HepG2 (cell line): ENCODE measurements around the gene LHX5. TPM values are rescaled to one million over a fixed set of nuclear protein-coding genes. Genes with fewer than 3 reads are reported as not detected.

Experiments used
- ATAC-seq: fragments of 200-7000 bp; cut with Tn5 transposase; 3 replicates; pipeline ENCODE4 v1.9.1; 2020; ENCODE audit warnings: mild to moderate bottlenecking, moderate library complexity
- BruUV-seq: library from RNA; stranded (reverse); fragments of 400-500 nt; replicated peaks from 2 replicates; lab custom pipeline; 2021; lab: Mats Ljungman, UMichigan
- CTCF ChIA-PET: fragments of 300-600 bp; formaldehyde crosslinking; extraction: SDS; loops from one replicate; lab custom pipeline; 2021; ENCODE audit warnings: low total read pairs, inconsistent platforms, low intra/inter-chr PET ratio; lab: Yijun Ruan, JAX
- POLR2A ChIA-PET: fragments of 350-600 bp; sonication (Branson Sonifier 250); formaldehyde crosslinking; loops from one replicate; lab custom pipeline; 2020; ENCODE audit warnings: antibody characterized with exemption, inconsistent platforms; lab: Yijun Ruan, JAX
- DNase-seq: peaks from one replicate; pipeline ENCODE4 v3.0.0-alpha.2; 2015; ENCODE audit warnings: low spot score
- FAIRE-seq: peaks from 3 replicates; lab custom pipeline; 2011; peaks lifted over from hg19 to GRCh38; lab: Jason Lieb, UNC
- H2AFZ ChIP-seq: one replicate; pipeline ENCODE4 v1.6.1; 2011; ENCODE audit warnings: low read length, inconsistent platforms
- H3K27ac ChIP-seq: fragments of 300-600 bp; 3 replicates; pipeline ENCODE4 v1.8.0; 2011; ENCODE audit warnings: mixed run types, mild to moderate bottlenecking, mixed read lengths, low read length, inconsistent platforms; ENCODE audit not compliant: insufficient read depth; ENCODE audit errors: extremely low read length
- H3K27me3 ChIP-seq, 2 experiments: fragments of 200-600 bp in 1 of 2; 2 replicates in 1 of 2; 3 replicates in 1 of 2; pipeline versions ENCODE4 v1.6.0 to v1.8.0; 2011; ENCODE audit warnings: low read length in 2 of 2, mild to moderate bottlenecking in 2 of 2, moderate library complexity in 2 of 2, inconsistent platforms in 1 of 2; ENCODE audit not compliant: insufficient read depth in 2 of 2, control insufficient read depth in 1 of 2
- H3K36me3 ChIP-seq, 2 experiments: fragments of 200-600 bp in 1 of 2; replicated peaks in 1 of 2; 2 replicates in 1 of 2; 3 replicates in 1 of 2; pipeline versions ENCODE4 v1.5.1 to v1.8.0; 2011; ENCODE audit warnings: low read length in 2 of 2, inconsistent platforms in 1 of 2; ENCODE audit not compliant: insufficient read depth in 2 of 2, control insufficient read depth in 1 of 2
- H3K4me1 ChIP-seq: 2 replicates; pipeline ENCODE4 v1.5.1; 2012; ENCODE audit warnings: low read length, inconsistent platforms; ENCODE audit not compliant: insufficient read depth
- H3K4me2 ChIP-seq: 2 replicates; pipeline ENCODE4 v1.6.0; 2011; ENCODE audit warnings: low read depth, low read length, inconsistent platforms
- H3K4me3 ChIP-seq, 3 experiments: fragments of 200-600 bp in 1 of 3; sonication (generic), shearing (Covaris generic) in 1 of 3; replicated peaks in 1 of 3; 2 replicates each; pipeline ENCODE4 v1.5.1; 2011 to 2016; ENCODE audit warnings: low read length in 3 of 3, inconsistent platforms in 2 of 3, low read depth in 2 of 3, mild to moderate bottlenecking in 2 of 3, control low read depth in 1 of 3, mixed read lengths in 1 of 3; ENCODE audit not compliant: insufficient read depth in 1 of 3
- H3K79me2 ChIP-seq: one replicate; pipeline ENCODE4 v1.6.1; 2011; ENCODE audit warnings: low read length, inconsistent platforms; ENCODE audit not compliant: insufficient read depth
- H3K9ac ChIP-seq: 2 replicates; pipeline ENCODE4 v1.6.0; 2011; ENCODE audit warnings: mild to moderate bottlenecking, low read depth, low read length, inconsistent platforms; ENCODE audit not compliant: insufficient read depth
- H3K9me3 ChIP-seq: 2 replicates; pipeline ENCODE4 v1.5.1; 2012; ENCODE audit warnings: mild to moderate bottlenecking, low read length
- H4K20me1 ChIP-seq: 2 replicates; pipeline ENCODE4 v1.6.0; 2011; ENCODE audit warnings: inconsistent platforms, mild to moderate bottlenecking, low read length, moderate library complexity; ENCODE audit not compliant: insufficient read depth
- EED ChIP-seq: sonication (generic); formaldehyde crosslinking; IDR thresholded peaks from 2 replicates; pipeline ENCODE4 v1.5.0; 2020; ENCODE audit warnings: mild to moderate bottlenecking, missing genetic modification reagents
- WGBS: methylation state at CpG from one replicate; pipeline ENCODE4 v1.1.6; 2017; ENCODE audit warnings: low lambda C conversion rate; 5-methylcytosine and 5-hydroxymethylcytosine counted together
- in situ Hi-C: cut with HindIII; loops from 2 replicates; pipeline ENCODE4 v1.10.0; 2017; ENCODE audit warnings: low pct_unique_long_range_greater_than_20kb; ENCODE audit not compliant: extremely low pct_ligation_motif_present
- intact Hi-C: fragments of 100-400 bp; cut with micrococcal nuclease; formaldehyde crosslinking; loops from one replicate; pipeline ENCODE4 v1.10.0; 2022; ENCODE audit not compliant: unreplicated experiment
- polyA plus RNA-seq, 8 experiments: library from polyadenylated mRNA; depleted of rRNA in 3 of 8; stranded (reverse) in 7 of 8; unstranded in 1 of 8; fragments of >200 nt; fragmentation: Illumina TruSeq in 4 of 8; extraction: Trizol in 4 of 8; gene quantifications; 2 replicates each; pipeline versions ENCODE4 v1.2.1 to v1.2.3, GENCODE V29; 2011 to 2016; ENCODE audit warnings: low read depth in 4 of 8, missing spikeins in 1 of 8, mixed read lengths in 1 of 8; ENCODE audit not compliant: insufficient read depth in 1 of 8
- total RNA-seq, 5 experiments: library from RNA; depleted of rRNA; stranded (reverse); fragments of >200 nt; fragmentation: Illumina TruSeq; extraction: Trizol; gene quantifications; 2 replicates each; pipeline ENCODE4 v1.2.3, GENCODE V29; 2016; ENCODE audit warnings: low read depth in 1 of 5
- TF ChIP-seq, protein P1 (sequence below): sonication (generic); formaldehyde crosslinking; IDR thresholded peaks from 2 replicates; pipeline ENCODE4 v1.5.0; 2020; ENCODE audit warnings: mild to moderate bottlenecking, missing genetic modification reagents
- TF ChIP-seq, protein P2 (sequence below): sonication (generic); formaldehyde crosslinking; IDR thresholded peaks from 2 replicates; pipeline ENCODE4 v1.5.1; 2020; ENCODE audit warnings: missing genetic modification reagents, mild to moderate bottlenecking, borderline replicate concordance

The LHX5 gene
- total and polyA plus RNA-seq, 2 of the 13 experiments (the other 11 are each of a cell fraction or from before 2014, with no cell fraction given), result not detected

DNA sequence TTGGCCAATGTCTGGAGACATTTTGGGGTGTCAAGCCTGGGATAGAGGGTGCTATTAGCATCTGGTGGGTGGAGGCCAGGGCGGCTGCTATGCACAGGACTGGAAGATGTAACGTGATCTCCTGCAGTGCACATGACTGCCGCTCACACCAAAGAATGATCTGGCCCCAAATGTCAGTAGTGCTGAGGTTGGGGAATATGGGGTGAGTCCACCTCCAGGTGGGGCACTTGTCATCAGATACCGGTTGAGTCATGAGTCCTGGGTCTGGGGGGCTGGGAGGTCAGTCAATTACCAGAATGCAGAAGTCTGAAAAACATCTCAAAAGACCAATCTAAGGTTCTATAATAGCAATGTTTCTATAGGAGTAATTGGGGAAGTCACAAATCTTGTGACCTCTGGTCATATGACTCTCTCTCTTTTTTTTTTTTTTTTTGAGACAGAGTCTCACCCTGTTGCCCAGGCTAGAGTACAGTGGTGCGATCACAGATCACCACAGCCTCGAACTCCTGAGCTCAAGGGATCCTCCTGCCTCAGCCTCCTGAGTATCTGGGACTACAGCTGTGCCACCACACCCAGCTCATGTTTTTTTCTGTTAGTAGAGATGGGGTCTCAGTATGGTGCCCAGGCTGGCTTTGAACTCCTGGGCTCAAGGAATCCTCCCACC is 55.4 kb downstream of the LHX5 start:
- ChIA-PET CTCF (no interaction called here), POLR2A (no interaction called here)
- Histone ChIP-seq H3K9me3 (no peaks in the 10 kb centered on the region), H3K4me2 (no peak overlapping the region), H3K36me3 (no peaks in the 10 kb centered on the region), H3K4me1 (peaks cover 54% of the 10 kb centered on the region), H3K27ac (no peak overlapping the region), H4K20me1 (no peaks in the 10 kb centered on the region), H2AFZ (no peak overlapping the region), H3K27me3 (0 out of 5 replicates have a peak, but pooled peaks cover 0 to 4% of the 10 kb centered on the region in 2 experiments), H3K9ac (no peak overlapping the region), H3K79me2 (no peaks in the 10 kb centered on the region), H3K4me3 (no peak overlapping the region)
- BruUV-seq, result no TSS peak
- ATAC-seq (0 out of 3 replicates have a peak, but pooled peaks have one; percentile 14), FAIRE-seq (no peak), DNase-seq (no peak)
- intact Hi-C loops, result no loop called here
- TF ChIP-seq, protein P1, sequence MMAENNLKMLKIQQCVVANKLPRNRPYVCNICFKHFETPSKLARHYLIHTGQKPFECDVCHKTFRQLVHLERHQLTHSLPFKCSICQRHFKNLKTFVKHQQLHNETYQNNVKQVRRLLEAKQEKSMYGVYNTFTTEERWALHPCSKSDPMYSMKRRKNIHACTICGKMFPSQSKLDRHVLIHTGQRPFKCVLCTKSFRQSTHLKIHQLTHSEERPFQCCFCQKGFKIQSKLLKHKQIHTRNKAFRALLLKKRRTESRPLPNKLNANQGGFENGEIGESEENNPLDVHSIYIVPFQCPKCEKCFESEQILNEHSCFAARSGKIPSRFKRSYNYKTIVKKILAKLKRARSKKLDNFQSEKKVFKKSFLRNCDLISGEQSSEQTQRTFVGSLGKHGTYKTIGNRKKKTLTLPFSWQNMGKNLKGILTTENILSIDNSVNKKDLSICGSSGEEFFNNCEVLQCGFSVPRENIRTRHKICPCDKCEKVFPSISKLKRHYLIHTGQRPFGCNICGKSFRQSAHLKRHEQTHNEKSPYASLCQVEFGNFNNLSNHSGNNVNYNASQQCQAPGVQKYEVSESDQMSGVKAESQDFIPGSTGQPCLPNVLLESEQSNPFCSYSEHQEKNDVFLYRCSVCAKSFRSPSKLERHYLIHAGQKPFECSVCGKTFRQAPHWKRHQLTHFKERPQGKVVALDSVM (CRISPR knock-in tag), result peak; percentile 61
- TF ChIP-seq, protein P2, sequence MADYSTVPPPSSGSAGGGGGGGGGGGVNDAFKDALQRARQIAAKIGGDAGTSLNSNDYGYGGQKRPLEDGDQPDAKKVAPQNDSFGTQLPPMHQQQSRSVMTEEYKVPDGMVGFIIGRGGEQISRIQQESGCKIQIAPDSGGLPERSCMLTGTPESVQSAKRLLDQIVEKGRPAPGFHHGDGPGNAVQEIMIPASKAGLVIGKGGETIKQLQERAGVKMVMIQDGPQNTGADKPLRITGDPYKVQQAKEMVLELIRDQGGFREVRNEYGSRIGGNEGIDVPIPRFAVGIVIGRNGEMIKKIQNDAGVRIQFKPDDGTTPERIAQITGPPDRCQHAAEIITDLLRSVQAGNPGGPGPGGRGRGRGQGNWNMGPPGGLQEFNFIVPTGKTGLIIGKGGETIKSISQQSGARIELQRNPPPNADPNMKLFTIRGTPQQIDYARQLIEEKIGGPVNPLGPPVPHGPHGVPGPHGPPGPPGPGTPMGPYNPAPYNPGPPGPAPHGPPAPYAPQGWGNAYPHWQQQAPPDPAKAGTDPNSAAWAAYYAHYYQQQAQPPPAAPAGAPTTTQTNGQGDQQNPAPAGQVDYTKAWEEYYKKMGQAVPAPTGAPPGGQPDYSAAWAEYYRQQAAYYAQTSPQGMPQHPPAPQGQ (CRISPR knock-in tag), result no peak
- no peak for TF ChIP-seq EED (CRISPR knock-in tag)
- WGBS, result 6% methylated on average over 6 of the region's 6 CpGs
- in situ Hi-C loops, result no loop called here
